ENCODE measurements around the gene CCDC97.
A peak's percentile ranks its signal among the peaks of the same experiment; 100 is the strongest.

Gene CCDC97

DNA sequence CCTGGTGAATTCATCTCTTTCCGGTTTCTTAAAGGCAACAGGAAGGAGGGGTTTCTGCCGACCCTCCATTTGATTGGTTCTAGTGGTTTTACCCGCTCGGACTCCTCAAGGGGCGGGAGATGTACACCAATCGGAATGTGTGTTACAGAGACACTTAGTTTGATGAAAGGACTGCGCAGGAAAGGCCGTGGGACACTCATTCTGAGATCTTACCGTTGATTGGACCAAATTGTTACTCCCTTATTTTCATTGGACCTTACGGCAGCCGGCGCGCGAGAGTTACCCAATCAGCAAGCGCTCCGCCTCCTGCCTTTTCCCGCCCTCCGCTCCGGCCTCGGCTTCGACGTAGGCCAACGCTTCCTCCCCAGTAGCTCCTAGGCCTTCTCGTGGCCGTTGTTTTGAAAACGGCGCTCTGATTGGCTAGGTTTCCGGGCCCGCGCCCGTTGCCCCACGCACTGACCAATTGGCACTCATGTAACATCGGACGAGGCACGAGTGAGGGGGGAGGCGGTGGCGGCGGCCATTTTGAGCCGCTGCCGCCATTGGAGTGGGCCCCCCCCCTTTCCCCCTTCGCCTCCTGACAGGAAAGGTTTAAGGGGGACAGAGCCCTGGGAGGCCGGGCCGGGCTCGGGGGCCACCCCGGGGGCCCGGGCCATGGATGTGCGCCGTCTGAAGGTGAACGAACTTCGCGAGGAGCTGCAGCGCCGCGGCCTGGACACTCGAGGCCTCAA lies 46.0 kb upstream of the CCDC97 start, which contains the start of gene HNRNPUL1:
Gene HNRNPUL1, plus strand, starts transcription at position 523 of the 731 bp plus-strand sequence. Its CDS starts 132 bp downstream, at position 655.
- Histone ChIP-seq H3K36me3 (ENCODE audit: insufficient read depth) (peaks cover 11% of the 10 kb centered on the region), H3K9ac (peak within 1 kb of the TSS; percentile 100)

DNA sequence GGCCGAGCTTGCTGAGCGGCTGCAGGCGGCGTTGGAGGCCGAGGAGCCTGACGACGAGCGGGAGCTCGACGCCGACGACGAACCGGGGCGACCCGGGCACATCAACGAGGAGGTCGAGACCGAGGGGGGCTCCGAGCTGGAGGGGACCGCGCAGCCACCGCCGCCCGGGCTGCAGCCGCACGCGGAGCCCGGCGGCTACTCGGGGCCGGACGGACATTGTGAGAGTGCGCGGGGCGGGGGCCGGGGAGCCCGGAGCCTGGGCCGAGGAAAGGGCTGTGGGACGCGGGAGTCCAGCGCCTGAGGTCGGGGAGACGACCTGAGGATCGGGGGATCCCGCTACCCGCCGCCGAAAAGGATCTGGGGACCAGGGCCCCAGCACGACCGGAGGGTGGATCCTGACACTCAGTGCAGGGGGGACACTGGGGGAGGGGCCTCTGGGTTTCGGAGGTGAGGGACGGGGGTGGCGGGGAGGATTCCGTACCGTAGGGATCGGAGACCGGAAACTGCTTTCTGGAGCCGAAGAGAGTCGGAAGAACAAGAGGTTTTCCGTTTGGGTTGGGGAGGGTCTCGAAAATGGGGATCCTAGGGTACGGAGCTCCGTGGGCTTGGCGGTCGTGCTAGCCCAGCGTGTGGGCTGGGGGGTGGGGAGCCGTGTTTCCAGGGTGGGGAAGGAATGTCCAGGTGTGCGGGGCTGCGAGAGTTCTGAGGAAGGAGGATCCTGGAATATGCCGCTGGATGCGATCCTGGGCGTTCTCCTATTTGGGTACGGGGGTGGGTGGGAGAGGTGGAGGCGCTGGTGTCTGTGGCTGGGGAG lies 45.2 kb upstream of the CCDC97 start:
- Histone ChIP-seq H3K9ac (peak overlapping the region; percentile 100), H3K79me2 (ENCODE audit: insufficient read depth, low read depth) (peaks cover 55% of the 10 kb centered on the region), H3K4me1 (ENCODE audit: low read depth, poor library complexity, severe bottlenecking) (peaks cover 24% of the 10 kb centered on the region), H3K27ac (peak overlapping the region; percentile 100), H4K20me1 (ENCODE audit: insufficient read depth) (no peaks in the 10 kb centered on the region), H2AFZ (ENCODE audit: low read depth) (peak overlapping the region; percentile 63), H3K36me3 (ENCODE audit: insufficient read depth) (peaks cover 18% of the 10 kb centered on the region), H3K27me3 (ENCODE audit: insufficient read depth, low read depth) (peaks cover 4% of the 10 kb centered on the region; the same call in 1 of the 2 replicates), H3K4me3 (IDR thresholded peaks at IDR 0.05; ENCODE audit: insufficient read depth, low read depth, low read length) (peak overlapping the region; percentile 46), H3K4me2 (peak overlapping the region; percentile 89; the same call in 1 of the 2 replicates)
- TF ChIP-seq, protein P1, sequence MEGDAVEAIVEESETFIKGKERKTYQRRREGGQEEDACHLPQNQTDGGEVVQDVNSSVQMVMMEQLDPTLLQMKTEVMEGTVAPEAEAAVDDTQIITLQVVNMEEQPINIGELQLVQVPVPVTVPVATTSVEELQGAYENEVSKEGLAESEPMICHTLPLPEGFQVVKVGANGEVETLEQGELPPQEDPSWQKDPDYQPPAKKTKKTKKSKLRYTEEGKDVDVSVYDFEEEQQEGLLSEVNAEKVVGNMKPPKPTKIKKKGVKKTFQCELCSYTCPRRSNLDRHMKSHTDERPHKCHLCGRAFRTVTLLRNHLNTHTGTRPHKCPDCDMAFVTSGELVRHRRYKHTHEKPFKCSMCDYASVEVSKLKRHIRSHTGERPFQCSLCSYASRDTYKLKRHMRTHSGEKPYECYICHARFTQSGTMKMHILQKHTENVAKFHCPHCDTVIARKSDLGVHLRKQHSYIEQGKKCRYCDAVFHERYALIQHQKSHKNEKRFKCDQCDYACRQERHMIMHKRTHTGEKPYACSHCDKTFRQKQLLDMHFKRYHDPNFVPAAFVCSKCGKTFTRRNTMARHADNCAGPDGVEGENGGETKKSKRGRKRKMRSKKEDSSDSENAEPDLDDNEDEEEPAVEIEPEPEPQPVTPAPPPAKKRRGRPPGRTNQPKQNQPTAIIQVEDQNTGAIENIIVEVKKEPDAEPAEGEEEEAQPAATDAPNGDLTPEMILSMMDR (conservative IDR thresholded peaks at IDR 0.05; ENCODE audit: low read depth, low read length): no peak

More for the DNA sequence above, 46.0 kb upstream of the CCDC97 start, which contains the start of gene HNRNPUL1:
- Histone ChIP-seq H3K27ac (peak within 1 kb of the TSS; percentile 100), H2AFZ (ENCODE audit: low read depth) (peak within 1 kb of the TSS; percentile 96), H3K79me2 (ENCODE audit: insufficient read depth, low read depth) (peaks cover 48% of the 10 kb centered on the region), H3K4me2 (peak within 1 kb of the TSS; percentile 89; the same call in 1 of the 2 replicates), H4K20me1 (ENCODE audit: insufficient read depth) (no peaks in the 10 kb centered on the region), H3K4me1 (ENCODE audit: low read depth, poor library complexity, severe bottlenecking) (peaks cover 24% of the 10 kb centered on the region), H3K4me3 (IDR thresholded peaks at IDR 0.05; ENCODE audit: insufficient read depth, low read depth, low read length) (peak within 1 kb of the TSS; percentile 46), H3K27me3 (ENCODE audit: insufficient read depth, low read depth) (peaks cover 4% of the 10 kb centered on the region; the same call in 1 of the 2 replicates)
- TF ChIP-seq, protein P1 (conservative IDR thresholded peaks at IDR 0.05; ENCODE audit: low read depth, low read length): 0 out of 2 replicates have a peak, but pooled peaks have one; percentile 19

GRCh38 chr19:41265395-41266153 lies 44.4 kb upstream of the CCDC97 start:
- Histone ChIP-seq H3K36me3 (ENCODE audit: insufficient read depth) (peaks cover 21% of the 10 kb centered on the region), H3K4me3 (IDR thresholded peaks at IDR 0.05; ENCODE audit: insufficient read depth, low read depth, low read length) (peak overlapping the region; percentile 46), H3K4me1 (ENCODE audit: low read depth, poor library complexity, severe bottlenecking) (peaks cover 24% of the 10 kb centered on the region), H3K27ac (peak overlapping the region; percentile 100), H3K9ac (peak overlapping the region; percentile 100), H3K4me2 (peak overlapping the region; percentile 89), H3K79me2 (ENCODE audit: insufficient read depth, low read depth) (peaks cover 55% of the 10 kb centered on the region), H4K20me1 (ENCODE audit: insufficient read depth) (no peaks in the 10 kb centered on the region), H3K27me3 (ENCODE audit: insufficient read depth, low read depth) (0 out of 2 replicates have a peak, but pooled peaks cover 2% of the 10 kb centered on the region), H2AFZ (ENCODE audit: low read depth) (peak overlapping the region; percentile 63; the same call in 1 of the 2 replicates)
- TF ChIP-seq, protein P1 (conservative IDR thresholded peaks at IDR 0.05; ENCODE audit: low read depth, low read length): no peak

- Histone ChIP-seq H3K4me1 (ENCODE audit: low read depth, poor library complexity, severe bottlenecking) (peaks cover 20% of the 10 kb centered on the region), H4K20me1 (ENCODE audit: insufficient read depth) (no peaks in the 10 kb centered on the region), H3K4me2 (no peak overlapping the region), H3K9ac (no peak overlapping the region), H3K4me3 (IDR thresholded peaks at IDR 0.05; ENCODE audit: insufficient read depth, low read depth, low read length) (no peak overlapping the region), H3K27ac (no peak overlapping the region), H3K79me2 (ENCODE audit: insufficient read depth, low read depth) (peaks cover 55% of the 10 kb centered on the region), H3K36me3 (ENCODE audit: insufficient read depth) (peaks cover 33% of the 10 kb centered on the region), H2AFZ (ENCODE audit: low read depth) (no peak overlapping the region), H3K27me3 (ENCODE audit: insufficient read depth, low read depth) (no peaks in the 10 kb centered on the region)
- TF ChIP-seq, protein P1 (conservative IDR thresholded peaks at IDR 0.05; ENCODE audit: low read depth, low read length): no peak
Measured at GRCh38 chr19:41269055-41269454, 40.9 kb upstream of the CCDC97 start.
